Prostate gland (tissue), 2 donors: ENCODE data around the gene CRIM1.

ENCODE experiments used
- CTCF ChIP-seq, 4 experiments: fragments of 200-600 bp in 2 of 4; fragments of 450-650 bp in 2 of 4; sonication (generic) in 2 of 4; IDR thresholded peaks; 1 replicate in 3 of 4; 2 replicates in 1 of 4; pipeline ENCODE4 v1.5.1; 2016 to 2019; ENCODE audit warnings: antibody characterized with exemption in 4 of 4, mild to moderate bottlenecking in 2 of 4, moderate library complexity in 2 of 4
- POLR2A ChIP-seq: fragments of 450-650 bp; IDR thresholded peaks from one replicate; pipeline ENCODE4 v1.6.1; 2016; ENCODE audit warnings: antibody characterized with exemption, mild to moderate bottlenecking
- POLR2AphosphoS5 ChIP-seq: sonication (generic); formaldehyde crosslinking; IDR thresholded peaks from one replicate; pipeline ENCODE4 v1.6.1; 2017; ENCODE audit warnings: antibody characterized with exemption

- no peak for TF ChIP-seq CTCF (IDR thresholded peaks at IDR 0.05)
- no peak for TF ChIP-seq POLR2A
- TF ChIP-seq POLR2AphosphoS5: no peak
Observed at GRCh38 chr2:36509075-36509474, 153.5 kb downstream of the CRIM1 start.
